Panc1 (cell line): ENCODE data around the gene FSTL4. TPM values are rescaled to one million over a fixed set of nuclear protein-coding genes. Genes with fewer than 3 reads are reported as not detected.

Experiments used
- ATAC-seq: fragments of 200-7000 bp; cut with Tn5 transposase; 2 replicates; pipeline ENCODE4 v1.9.1; 2020; ENCODE audit warnings: mild to moderate bottlenecking, moderate library complexity
- BruUV-seq: library from RNA; stranded (reverse); fragments of 400-500 nt; replicated peaks from 2 replicates; lab custom pipeline; 2021; lab: Mats Ljungman, UMichigan
- CTCF ChIA-PET: fragments of 300-600 bp; sonication (Branson Sonifier 250); formaldehyde crosslinking; loops from one replicate; lab custom pipeline; 2022; ENCODE audit warnings: antibody characterized with exemption; lab: Charles Lee
- POLR2A ChIA-PET: fragments of 300-600 bp; sonication (Branson Sonifier 250); formaldehyde crosslinking; loops from one replicate; lab custom pipeline; 2022; ENCODE audit warnings: antibody characterized with exemption; lab: Charles Lee
- DNase-seq: peaks from one replicate; pipeline ENCODE4 v3.0.0-alpha.2; 2010; ENCODE audit warnings: low read depth, low spot score
- H3K27ac ChIP-seq: 2 replicates; pipeline ENCODE4 v1.5.1; 2011; ENCODE audit warnings: mild to moderate bottlenecking, low read length, inconsistent platforms
- H3K27me3 ChIP-seq: fragments of 200-500 bp; sonication (Bioruptor generic); 2 replicates; pipeline ENCODE4 v1.6.0; 2014; ENCODE audit warnings: low read length, inconsistent platforms; ENCODE audit not compliant: control insufficient read depth, insufficient read depth
- H3K36me3 ChIP-seq: fragments of 200-500 bp; sonication (Bioruptor generic); 2 replicates; pipeline ENCODE4 v1.5.1; 2014; ENCODE audit warnings: inconsistent platforms, mild to moderate bottlenecking, low read length, moderate library complexity; ENCODE audit not compliant: control insufficient read depth, insufficient read depth
- H3K4me1 ChIP-seq: 2 replicates; pipeline ENCODE4 v1.5.1; 2011; ENCODE audit warnings: inconsistent platforms, mild to moderate bottlenecking, low read length, moderate library complexity; ENCODE audit not compliant: control insufficient read depth, insufficient read depth
- H3K4me3 ChIP-seq, 2 experiments: 2 replicates each; pipeline ENCODE4 v1.5.1; 2011 to 2012; ENCODE audit warnings: low read depth in 2 of 2, low read length in 2 of 2, mild to moderate bottlenecking in 2 of 2, inconsistent platforms in 1 of 2, moderate library complexity in 1 of 2
- H3K9me3 ChIP-seq: fragments of 200-500 bp; sonication (Bioruptor generic); 2 replicates; pipeline ENCODE4 v1.5.1; 2014; ENCODE audit warnings: low read depth, mild to moderate bottlenecking, inconsistent platforms, low read length, moderate library complexity; ENCODE audit not compliant: control insufficient read depth, insufficient read depth
- CTCF ChIP-seq: fragments of 450-650 bp; IDR thresholded peaks from 2 replicates; pipeline ENCODE4 v1.5.1; 2017; ENCODE audit warnings: mild to moderate bottlenecking
- POLR2AphosphoS5 ChIP-seq: IDR thresholded peaks from 2 replicates; pipeline ENCODE4 v1.6.1; 2012; ENCODE audit warnings: mild to moderate bottlenecking, low read depth, low read length, moderate library complexity
- REST ChIP-seq, 2 experiments: IDR thresholded peaks; 2 replicates each; pipeline ENCODE4 v1.6.1; 2011 to 2012; ENCODE audit warnings: low read depth in 2 of 2, control low read depth in 1 of 2, low read length in 1 of 2, mild to moderate bottlenecking in 1 of 2, moderate library complexity in 1 of 2; ENCODE audit not compliant: insufficient read depth in 1 of 2
- SIN3A ChIP-seq: IDR thresholded peaks from 2 replicates; pipeline ENCODE4 v1.6.1; 2012; ENCODE audit warnings: low read depth, mild to moderate bottlenecking, low read length, moderate library complexity, borderline replicate concordance; ENCODE audit not compliant: insufficient read depth
- TCF7L2 ChIP-seq: IDR thresholded peaks from 2 replicates; pipeline ENCODE4 v1.6.1; 2011; ENCODE audit warnings: mild to moderate bottlenecking, low read depth, low read length, inconsistent platforms
- in situ Hi-C: cut with HindIII; loops from 2 replicates; pipeline ENCODE4 v1.10.0; 2016; ENCODE audit warnings: low sequenced_read_pairs, low pct_unique_long_range_greater_than_20kb
- intact Hi-C: fragments of 100-400 bp; cut with micrococcal nuclease; formaldehyde crosslinking; loops from one replicate; pipeline ENCODE4 v1.10.0; 2022; ENCODE audit not compliant: unreplicated experiment
- total RNA-seq: library from RNA; stranded (reverse); gene quantifications from one replicate; pipeline ENCODE4 v1.2.1, GENCODE V29; 2021; ENCODE audit not compliant: unreplicated experiment

FSTL4 gene
- total RNA-seq, 1 experiment from 2014 or later, result 0.18 TPM

- BruUV-seq, result no TSS peak
- Histone ChIP-seq H3K4me3 (no peak overlapping the region), H3K27me3 (peaks cover 38% of the 10 kb centered on the region), H3K27ac (no peak overlapping the region), H3K4me1 (no peaks in the 10 kb centered on the region), H3K9me3 (no peaks in the 10 kb centered on the region), H3K36me3 (no peaks in the 10 kb centered on the region)
- TF ChIP-seq REST (IDR thresholded peaks at IDR 0.05; ENCODE audit: insufficient read depth in 1 of 2, low read depth in 2 of 2, low read length in 1 of 2) (no peak), CTCF (no peak)
- intact Hi-C loops (no loop called here), in situ Hi-C loops (no loop called here)
- ChIA-PET CTCF (no interaction called here), POLR2A (no interaction called here)
- no peak for ATAC-seq
- DNase-seq, result no peak
Observed at GRCh38 chr5:133387091-133387490, 225.2 kb downstream of the FSTL4 start.

- POLR2A ChIA-PET, result no interaction called here
- no peaks in the 10 kb centered on the region for H3K9me3 ChIP-seq
- intact Hi-C loops (no loop called here), in situ Hi-C loops (no loop called here)
- no peaks in the 10 kb centered on the region for H3K36me3 ChIP-seq
- peaks cover 38% of the 10 kb centered on the region for H3K27me3 ChIP-seq
- CTCF ChIA-PET, result no interaction called here
- DNase-seq (no peak), ATAC-seq (no peak)
- no peak overlapping the region for H3K4me3 ChIP-seq
- no peak overlapping the region for H3K27ac ChIP-seq
- BruUV-seq, result no TSS peak
- TF ChIP-seq CTCF (no peak), REST (IDR thresholded peaks at IDR 0.05; ENCODE audit: insufficient read depth in 1 of 2, low read depth in 2 of 2, low read length in 1 of 2) (no peak), POLR2AphosphoS5 (no peak), TCF7L2 (no peak), SIN3A (no peak)
- H3K4me1 ChIP-seq, result no peaks in the 10 kb centered on the region
Observed at GRCh38 chr5:133386662-133387061, 225.7 kb downstream of the FSTL4 start.
